Tibial nerve (tissue), 3 donors: Measurements from ENCODE around the gene HRAS.

Source experiments
- CTCF ChIP-seq, 5 experiments: fragments of 200-600 bp in 3 of 5; fragments of 450-650 bp in 2 of 5; sonication (generic) in 3 of 5; IDR thresholded peaks; one replicate each; pipeline ENCODE4 v1.5.1; 2016 to 2019; ENCODE audit warnings: antibody characterized with exemption in 5 of 5, mild to moderate bottlenecking in 3 of 5, moderate library complexity in 2 of 5
- POLR2A ChIP-seq, 2 donors: fragments of 450-650 bp; IDR thresholded peaks; one replicate each; pipeline ENCODE4 v1.6.1; 2017; ENCODE audit warnings: antibody characterized with exemption in 2 of 2, mild to moderate bottlenecking in 2 of 2, moderate library complexity in 2 of 2

GRCh38 chr11:494761-495536 lies 40.4 kb downstream of the HRAS start:
- TF ChIP-seq CTCF (IDR thresholded peaks at IDR 0.05) (no peak), POLR2A (IDR thresholded peaks at IDR 0.05) (no peak)
